ENCODE data around the gene NBL1. TPM values are rescaled to one million over a fixed set of nuclear protein-coding genes. Genes with fewer than 3 reads are reported as not detected.

NBL1 gene
- total and polyA plus RNA-seq, 2 experiments from 2014 or later = 6.1 to 10.6 TPM

GRCh38 chr1:19608232-19608631 lies 35.9 kb upstream of the NBL1 start:
- H3K79me2 ChIP-seq (replicated peaks; ENCODE audit: insufficient read depth) = peaks cover 85% of the 10 kb centered on the region
- H4K20me1 ChIP-seq (replicated peaks; ENCODE audit: insufficient read depth) = peaks cover 54% of the 10 kb centered on the region
- no peak for TF ChIP-seq EZH2 (IDR thresholded peaks at IDR 0.05; ENCODE audit: low read depth, unreplicated experiment)
- no peak for TF ChIP-seq POLR2AphosphoS5 (IDR thresholded peaks at IDR 0.05; ENCODE audit: low read depth)
- TF ChIP-seq ZNF331 (CRISPR knock-in tag; IDR thresholded peaks at IDR 0.05; ENCODE audit: low read depth) = no peak
- TF ChIP-seq STAT1 (IDR thresholded peaks at IDR 0.05; ENCODE audit: unreplicated experiment) = no peak
- TF ChIP-seq CREB1 (CRISPR knock-in tag; IDR thresholded peaks at IDR 0.05; ENCODE audit: low read depth) = no peak

GRCh38 chr1:19610282-19610981 lies 33.7 kb upstream of the NBL1 start:
- Histone ChIP-seq H3K79me2 (replicated peaks; ENCODE audit: insufficient read depth) (peaks cover 73% of the 10 kb centered on the region), H3K36me3 (ENCODE audit: insufficient read depth) (no peaks in the 10 kb centered on the region), H3K27me3 (ENCODE audit: insufficient read depth) (no peaks in the 10 kb centered on the region), H3K4me3 (no peak overlapping the region), H2AFZ (no peak overlapping the region), H4K20me1 (replicated peaks; ENCODE audit: insufficient read depth) (peaks cover 45% of the 10 kb centered on the region), H3K4me2 (no peak overlapping the region), H3F3A (replicated peaks; ENCODE audit: low read depth) (peaks cover 4% of the 10 kb centered on the region; the same call in 1 of the 2 replicates), H3K4me1 (ENCODE audit: insufficient read depth) (peaks cover 8% of the 10 kb centered on the region; the same call in 1 of the 2 replicates), H3K9me2 (ENCODE audit: insufficient read depth) (no peaks in the 10 kb centered on the region), H3K27ac (ENCODE audit: low read depth) (no peak overlapping the region)
- Mint-ChIP-seq H3K36me3 (ENCODE audit: low read depth) (no peaks in the 10 kb centered on the region), H3K4me3 (no peak overlapping the region), H3K27ac (no peak overlapping the region), H3K9me3 (no peaks in the 10 kb centered on the region), H3K4me1 (peaks cover 4% of the 10 kb centered on the region; the same call in 2 of the 3 replicates), H3K27me3 (ENCODE audit: insufficient read depth, low read depth, poor library complexity) (no peaks in the 10 kb centered on the region)
- ATAC-seq = no peak
- no peak for TF ChIP-seq POLR2AphosphoS5 (IDR thresholded peaks at IDR 0.05; ENCODE audit: low read depth)
- TF ChIP-seq STAT1 (IDR thresholded peaks at IDR 0.05; ENCODE audit: unreplicated experiment) = no peak
- no peak for TF ChIP-seq JUNB (IDR thresholded peaks at IDR 0.05; ENCODE audit: unreplicated experiment)
- no peak for TF ChIP-seq EZH2phosphoT487 (IDR thresholded peaks at IDR 0.05; ENCODE audit: unreplicated experiment)
- TF ChIP-seq, protein P1, sequence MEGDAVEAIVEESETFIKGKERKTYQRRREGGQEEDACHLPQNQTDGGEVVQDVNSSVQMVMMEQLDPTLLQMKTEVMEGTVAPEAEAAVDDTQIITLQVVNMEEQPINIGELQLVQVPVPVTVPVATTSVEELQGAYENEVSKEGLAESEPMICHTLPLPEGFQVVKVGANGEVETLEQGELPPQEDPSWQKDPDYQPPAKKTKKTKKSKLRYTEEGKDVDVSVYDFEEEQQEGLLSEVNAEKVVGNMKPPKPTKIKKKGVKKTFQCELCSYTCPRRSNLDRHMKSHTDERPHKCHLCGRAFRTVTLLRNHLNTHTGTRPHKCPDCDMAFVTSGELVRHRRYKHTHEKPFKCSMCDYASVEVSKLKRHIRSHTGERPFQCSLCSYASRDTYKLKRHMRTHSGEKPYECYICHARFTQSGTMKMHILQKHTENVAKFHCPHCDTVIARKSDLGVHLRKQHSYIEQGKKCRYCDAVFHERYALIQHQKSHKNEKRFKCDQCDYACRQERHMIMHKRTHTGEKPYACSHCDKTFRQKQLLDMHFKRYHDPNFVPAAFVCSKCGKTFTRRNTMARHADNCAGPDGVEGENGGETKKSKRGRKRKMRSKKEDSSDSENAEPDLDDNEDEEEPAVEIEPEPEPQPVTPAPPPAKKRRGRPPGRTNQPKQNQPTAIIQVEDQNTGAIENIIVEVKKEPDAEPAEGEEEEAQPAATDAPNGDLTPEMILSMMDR (conservative IDR thresholded peaks at IDR 0.05; ENCODE audit: low read depth in 2 of 2) = no peak
- TF ChIP-seq NANOG (IDR thresholded peaks at IDR 0.05; ENCODE audit: borderline replicate concordance) = no peak
- no peak for DNase-seq (ENCODE audit: low spot score)

More at GRCh38 chr1:19608232-19608631, 35.9 kb upstream of the NBL1 start:
- Mint-ChIP-seq H3K27me3 (ENCODE audit: insufficient read depth, low read depth, poor library complexity) (no peaks in the 10 kb centered on the region), H3K36me3 (ENCODE audit: low read depth) (no peaks in the 10 kb centered on the region), H3K4me1 (peaks cover 4% of the 10 kb centered on the region; the same call in 2 of the 3 replicates), H3K27ac (no peak overlapping the region), H3K9me3 (no peaks in the 10 kb centered on the region), H3K4me3 (no peak overlapping the region)
- Histone ChIP-seq H3K4me2 (no peak overlapping the region), H3K9me2 (ENCODE audit: insufficient read depth) (no peaks in the 10 kb centered on the region), H3K27ac (ENCODE audit: low read depth) (no peak overlapping the region), H3K4me1 (ENCODE audit: insufficient read depth) (peaks cover 8% of the 10 kb centered on the region; the same call in 1 of the 2 replicates), H3F3A (replicated peaks; ENCODE audit: low read depth) (peaks cover 4% of the 10 kb centered on the region; the same call in 1 of the 2 replicates), H3K4me3 (no peak overlapping the region), H2AFZ (no peak overlapping the region), H3K27me3 (ENCODE audit: insufficient read depth) (no peaks in the 10 kb centered on the region), H3K36me3 (ENCODE audit: insufficient read depth) (no peaks in the 10 kb centered on the region)
- ATAC-seq (no peak), DNase-seq (ENCODE audit: low spot score) (no peak)

Data from GM23338 (cell line).